BE2C (cell line): Measurements from ENCODE around the gene CRISP1.

ENCODE experiments used
- DNase-seq: peaks from one replicate; pipeline ENCODE4 v3.0.0-alpha.2; 2020
- H3K27me3 ChIP-seq: fragments of 250-450 bp; sonication (Bioruptor Pico); 2 replicates; pipeline ENCODE4 v1.5.1; 2020; ENCODE audit warnings: mild to moderate bottlenecking
- H3K36me3 ChIP-seq: fragments of 250-450 bp; sonication (Bioruptor Pico); 2 replicates; pipeline ENCODE4 v1.5.1; 2020; ENCODE audit warnings: mild to moderate bottlenecking
- H3K4me1 ChIP-seq: fragments of 250-450 bp; sonication (Bioruptor Pico); 2 replicates; pipeline ENCODE4 v1.5.1; 2020
- H3K4me3 ChIP-seq: 2 replicates; pipeline ENCODE4 v1.5.1; 2011; ENCODE audit warnings: low read depth, low read length
- H3K9me3 ChIP-seq: fragments of 250-450 bp; sonication (Bioruptor Pico); 2 replicates; pipeline ENCODE4 v1.5.1; 2020
- TF ChIP-seq, protein P1 (sequence below): IDR thresholded peaks from 2 replicates; pipeline ENCODE4 v1.5.1; 2012; ENCODE audit warnings: mild to moderate bottlenecking, low read depth, low read length

The CRISP1 gene

DNA sequence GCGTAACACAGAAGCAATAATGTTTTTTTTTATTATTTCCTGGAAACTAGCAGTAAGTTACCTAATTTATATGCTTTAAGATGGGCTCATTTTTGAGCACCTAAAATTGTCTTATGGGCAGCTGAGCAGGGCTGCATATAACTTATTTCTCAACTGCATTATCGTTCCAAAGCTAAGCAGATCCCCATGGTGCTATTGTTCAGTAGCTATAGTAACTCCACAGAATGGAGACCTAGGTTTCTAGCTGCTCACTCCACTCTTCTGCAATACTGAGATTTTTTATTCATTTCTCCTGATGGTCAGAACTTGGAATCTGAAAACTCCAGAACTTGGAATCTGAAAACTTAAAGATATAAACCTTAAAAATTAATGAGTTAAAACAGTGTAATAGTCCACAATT is 18.7 kb downstream of the CRISP1 start:
- no peak for DNase-seq
- Histone ChIP-seq H3K9me3 (no peaks in the 10 kb centered on the region), H3K4me3 (no peak overlapping the region), H3K36me3 (no peaks in the 10 kb centered on the region), H3K4me1 (no peaks in the 10 kb centered on the region), H3K27me3 (no peaks in the 10 kb centered on the region)
- TF ChIP-seq, protein P1, sequence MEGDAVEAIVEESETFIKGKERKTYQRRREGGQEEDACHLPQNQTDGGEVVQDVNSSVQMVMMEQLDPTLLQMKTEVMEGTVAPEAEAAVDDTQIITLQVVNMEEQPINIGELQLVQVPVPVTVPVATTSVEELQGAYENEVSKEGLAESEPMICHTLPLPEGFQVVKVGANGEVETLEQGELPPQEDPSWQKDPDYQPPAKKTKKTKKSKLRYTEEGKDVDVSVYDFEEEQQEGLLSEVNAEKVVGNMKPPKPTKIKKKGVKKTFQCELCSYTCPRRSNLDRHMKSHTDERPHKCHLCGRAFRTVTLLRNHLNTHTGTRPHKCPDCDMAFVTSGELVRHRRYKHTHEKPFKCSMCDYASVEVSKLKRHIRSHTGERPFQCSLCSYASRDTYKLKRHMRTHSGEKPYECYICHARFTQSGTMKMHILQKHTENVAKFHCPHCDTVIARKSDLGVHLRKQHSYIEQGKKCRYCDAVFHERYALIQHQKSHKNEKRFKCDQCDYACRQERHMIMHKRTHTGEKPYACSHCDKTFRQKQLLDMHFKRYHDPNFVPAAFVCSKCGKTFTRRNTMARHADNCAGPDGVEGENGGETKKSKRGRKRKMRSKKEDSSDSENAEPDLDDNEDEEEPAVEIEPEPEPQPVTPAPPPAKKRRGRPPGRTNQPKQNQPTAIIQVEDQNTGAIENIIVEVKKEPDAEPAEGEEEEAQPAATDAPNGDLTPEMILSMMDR = no peak

DNA sequence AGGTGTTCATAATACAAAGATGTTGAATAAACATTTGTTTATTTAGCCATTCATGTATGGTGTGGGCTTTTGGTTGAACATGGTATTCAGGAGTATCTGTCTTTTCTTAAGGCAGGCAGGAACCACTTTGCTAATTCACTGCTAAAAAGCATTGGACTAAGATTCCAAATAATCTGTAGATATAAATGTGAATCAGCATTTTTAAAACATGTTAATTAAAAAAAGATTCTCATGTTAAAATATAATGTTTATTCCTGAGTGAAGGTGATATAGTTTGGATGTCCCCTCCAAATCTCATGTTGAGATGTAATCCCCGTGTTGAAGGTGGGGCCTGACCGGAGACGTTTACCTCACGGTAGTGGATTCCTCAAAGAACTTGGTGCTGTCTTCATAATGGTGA is 19.3 kb downstream of the CRISP1 start:
- DNase-seq = no peak
- Histone ChIP-seq H3K36me3 (no peaks in the 10 kb centered on the region), H3K27me3 (no peaks in the 10 kb centered on the region), H3K9me3 (no peaks in the 10 kb centered on the region), H3K4me1 (no peaks in the 10 kb centered on the region), H3K4me3 (no peak overlapping the region)
- TF ChIP-seq, protein P1 = no peak

DNA sequence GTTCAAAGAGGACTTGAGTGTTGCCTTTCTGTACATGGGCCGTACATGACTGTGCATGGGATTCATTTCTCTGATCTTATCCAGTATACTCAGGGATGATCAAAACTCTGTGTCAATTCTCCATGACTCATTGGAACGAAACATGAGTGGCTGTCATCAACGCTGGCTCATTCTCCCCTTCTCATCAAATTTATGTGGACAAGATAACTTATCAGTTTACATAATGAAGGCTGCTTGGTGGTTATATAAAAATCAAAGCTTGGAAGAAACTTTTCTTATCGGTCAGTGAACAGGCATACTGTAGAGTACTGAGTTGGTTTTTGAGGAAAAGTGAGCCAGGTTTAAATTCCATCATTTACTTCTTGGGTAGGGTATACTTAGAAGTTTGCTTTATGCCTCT is 24.9 kb downstream of the CRISP1 start:
- TF ChIP-seq, protein P1 = no peak
- H3K36me3 ChIP-seq = no peaks in the 10 kb centered on the region
- no peaks in the 10 kb centered on the region for H3K9me3 ChIP-seq
- H3K27me3 ChIP-seq = no peaks in the 10 kb centered on the region
- no peaks in the 10 kb centered on the region for H3K4me1 ChIP-seq
- no peak overlapping the region for H3K4me3 ChIP-seq
- no peak for DNase-seq

DNA sequence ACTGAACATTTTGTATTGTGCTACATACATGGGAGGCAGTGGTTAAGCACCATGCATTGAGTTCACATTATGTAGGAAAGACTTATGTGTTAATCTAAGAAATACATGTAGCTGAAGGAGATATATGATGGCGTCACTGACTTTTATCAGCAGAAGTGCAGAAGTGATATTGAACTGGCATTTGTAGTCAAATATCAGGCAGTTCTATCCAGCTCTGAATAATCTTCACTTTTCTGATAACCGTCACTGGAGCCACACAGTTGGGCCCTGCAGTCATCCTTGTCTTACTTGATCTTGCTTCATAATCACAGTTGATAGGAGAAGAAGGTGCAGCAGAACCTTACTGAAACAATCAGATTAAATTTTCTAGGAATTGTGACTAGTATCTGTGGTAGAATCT is 26.4 kb downstream of the CRISP1 start:
- no peak for DNase-seq
- H3K4me3 ChIP-seq = no peak overlapping the region
- TF ChIP-seq, protein P1 = no peak
- no peaks in the 10 kb centered on the region for H3K27me3 ChIP-seq
- H3K4me1 ChIP-seq = no peaks in the 10 kb centered on the region
- no peaks in the 10 kb centered on the region for H3K36me3 ChIP-seq
- no peaks in the 10 kb centered on the region for H3K9me3 ChIP-seq

DNA sequence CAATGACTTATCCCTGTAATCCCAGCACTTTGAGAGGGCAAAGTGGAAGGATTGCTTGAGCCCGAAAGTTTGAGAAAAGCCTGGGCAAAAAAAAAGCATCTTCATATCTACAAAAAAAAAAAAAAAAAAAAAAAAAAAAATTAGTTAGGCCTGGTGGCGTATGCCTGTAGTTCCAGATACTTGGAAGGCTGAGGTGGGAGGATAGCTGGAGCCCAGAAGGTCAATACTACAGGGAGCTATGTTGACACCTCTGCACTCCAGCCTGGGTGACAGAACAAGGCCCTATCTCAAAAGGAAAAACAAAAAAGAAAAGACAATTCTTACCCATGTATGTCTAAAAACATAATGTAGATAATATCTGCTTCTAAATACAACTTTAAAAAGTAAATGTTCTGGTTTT is 27.2 kb downstream of the CRISP1 start:
- Histone ChIP-seq H3K4me3 (no peak overlapping the region), H3K9me3 (no peaks in the 10 kb centered on the region), H3K36me3 (no peaks in the 10 kb centered on the region), H3K4me1 (no peaks in the 10 kb centered on the region), H3K27me3 (no peaks in the 10 kb centered on the region)
- TF ChIP-seq, protein P1 = no peak
- no peak for DNase-seq

DNA sequence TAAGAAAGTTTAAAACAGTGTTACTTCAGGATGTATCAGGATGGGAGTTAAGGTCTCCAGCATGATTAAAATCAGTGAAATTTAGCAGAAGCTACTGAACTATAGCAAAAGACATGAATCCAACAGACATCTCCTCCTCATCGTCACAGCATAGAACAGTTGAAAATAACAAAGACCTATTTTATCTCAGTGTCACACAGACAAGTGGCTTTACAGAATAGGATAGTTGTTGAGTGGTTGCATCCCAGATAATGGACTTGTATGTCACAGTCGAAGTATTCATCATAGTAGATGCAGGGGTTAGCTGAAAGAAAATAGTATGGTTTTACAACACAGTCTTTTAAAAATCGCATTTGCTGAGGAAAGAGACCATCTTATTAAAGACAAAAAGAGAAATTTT is 31.2 kb downstream of the CRISP1 start:
- TF ChIP-seq, protein P1 = no peak
- Histone ChIP-seq H3K4me1 (no peaks in the 10 kb centered on the region), H3K36me3 (no peaks in the 10 kb centered on the region), H3K4me3 (no peak overlapping the region), H3K9me3 (no peaks in the 10 kb centered on the region), H3K27me3 (no peaks in the 10 kb centered on the region)
- no peak for DNase-seq
